GM20000 (cell line): Measurements from ENCODE around the gene GREB1L.
"Not testable (repeated sequence)": the region's sequence is repeated elsewhere in the genome, so short reads cannot be mapped to it uniquely, and the experiment has no call there.

Experiments used
- DNase-seq: peaks from one replicate; pipeline ENCODE4 v3.0.0; 2012; ENCODE audit warnings: low spot score
- CTCF ChIP-seq: IDR thresholded peaks from 2 replicates; pipeline ENCODE4 v1.5.1; 2012; ENCODE audit warnings: mild to moderate bottlenecking, control low read depth; ENCODE audit errors: extremely low read depth, missing control alignments

Gene GREB1L

GRCh38 chr18:21210278-21210677, 31.8 kb upstream of the GREB1L start:
- TF ChIP-seq CTCF: no peak
- no peak for DNase-seq

GRCh38 chr18:21210784-21211183, 31.2 kb upstream of the GREB1L start:
- no peak for DNase-seq

GRCh38 chr18:21214409-21214808, 27.6 kb upstream of the GREB1L start:
- DNase-seq: not testable (repeated sequence)

More at GRCh38 chr18:21210784-21211183, 31.2 kb upstream of the GREB1L start:
- TF ChIP-seq CTCF: no peak

GRCh38 chr18:21215490-21215889, 26.5 kb upstream of the GREB1L start:
- no peak for TF ChIP-seq CTCF
- DNase-seq: no peak

DNA sequence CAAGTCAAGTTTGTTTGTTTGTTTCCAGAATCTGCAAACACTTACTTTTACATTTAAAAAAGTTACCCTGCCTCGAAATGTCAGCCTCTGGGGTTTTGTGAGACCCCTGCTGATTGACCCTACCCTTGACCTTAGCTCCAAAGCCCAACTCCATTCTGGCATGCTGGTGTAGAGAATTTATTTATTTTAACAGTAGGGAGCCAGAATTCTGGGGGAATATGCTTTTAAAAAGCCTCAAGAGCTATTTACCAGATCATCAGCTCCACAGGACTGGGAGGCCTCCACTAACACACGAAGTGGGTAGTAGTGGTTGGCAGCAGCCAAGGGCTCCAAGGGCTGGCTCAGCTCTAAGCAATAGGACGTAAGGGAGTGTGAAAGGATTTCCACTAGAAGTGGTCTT, 23.2 kb upstream of the GREB1L start:
- DNase-seq: no peak
- TF ChIP-seq CTCF: no peak

DNA sequence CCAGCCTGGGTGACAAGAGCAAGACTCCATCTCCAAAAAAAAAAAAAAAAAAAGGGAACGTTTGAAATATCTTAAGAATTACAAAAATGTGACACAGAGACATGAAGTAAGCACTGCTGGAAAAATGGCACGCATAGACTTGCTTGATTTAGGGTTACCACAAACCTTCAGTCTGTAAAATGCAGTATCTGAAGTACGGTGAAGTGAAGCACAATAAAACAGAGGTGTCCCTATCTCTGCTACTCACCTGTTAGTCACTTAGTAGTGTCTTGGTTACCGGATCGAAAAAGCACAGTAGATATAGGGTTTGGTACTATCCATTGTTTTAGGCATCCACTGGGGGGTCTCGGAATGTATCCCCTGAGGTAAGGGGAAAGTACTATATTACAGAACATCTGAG, 11.6 kb upstream of the GREB1L start:
- no peak for DNase-seq

GRCh38 chr18:21241301-21242048, 557 bp upstream of the GREB1L start:
- peak; percentile 31 for DNase-seq
- no peak for TF ChIP-seq CTCF

More for the DNA sequence above, 11.6 kb upstream of the GREB1L start:
- no peak for TF ChIP-seq CTCF
